HG03354 (cell line): ENCODE measurements around the gene METTL9.
"Not testable (repeated sequence)": the region's sequence is repeated elsewhere in the genome, so short reads cannot be mapped to it uniquely, and the experiment has no call there.

ENCODE experiments used
- ATAC-seq: cut with Tn5 transposase; IDR thresholded peaks from one replicate; pipeline ENCODE4 v1.9.1; 2021; ENCODE audit warnings: mild to moderate bottlenecking; ENCODE audit not compliant: unreplicated experiment, poor library complexity, severe bottlenecking

The METTL9 gene

DNA sequence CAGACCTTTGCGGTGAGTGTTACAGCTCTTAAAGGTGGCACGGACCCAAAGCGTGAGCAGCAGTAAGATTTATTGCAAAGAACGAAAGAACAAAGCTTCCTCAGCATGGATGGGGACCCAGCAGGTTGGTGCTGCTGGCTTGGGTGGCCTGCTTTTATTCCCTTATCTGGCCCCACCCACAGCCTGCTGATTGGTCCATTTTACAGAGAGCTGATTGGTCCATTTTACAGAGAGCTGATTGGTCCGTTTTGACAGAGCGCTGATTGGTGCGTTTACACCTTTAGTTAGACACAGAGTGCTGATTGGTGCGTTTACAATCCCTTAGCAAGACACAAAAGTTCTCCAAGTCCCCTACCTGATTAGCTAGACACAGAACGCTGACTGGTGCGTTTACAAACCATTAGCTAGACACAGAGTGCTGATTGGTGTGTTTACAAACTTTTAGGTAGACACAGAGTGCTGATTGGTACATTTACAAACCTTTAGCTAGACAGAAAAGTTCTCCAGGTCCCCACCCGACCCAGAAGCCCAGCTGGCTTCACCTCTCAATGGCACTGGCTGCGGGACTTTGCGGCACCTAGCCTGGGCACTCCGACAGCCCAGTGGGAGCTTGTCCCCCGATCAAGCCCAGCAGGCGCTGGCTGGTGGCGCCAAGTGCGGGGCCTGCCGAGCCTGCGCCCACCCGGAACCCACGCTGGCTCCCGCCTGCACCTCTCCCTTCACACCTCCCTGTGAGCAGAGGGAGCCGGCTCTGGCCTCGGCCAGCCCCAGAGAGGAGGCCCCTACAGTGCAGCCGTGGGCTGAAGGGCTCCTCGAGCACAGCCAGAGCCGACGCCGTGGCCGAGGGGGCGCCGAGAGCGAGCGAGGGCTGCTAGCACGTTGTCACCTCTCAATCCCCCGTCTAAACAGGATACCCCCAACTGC lies 30.5 kb downstream of the METTL9 start:
- not testable (repeated sequence) for ATAC-seq

DNA sequence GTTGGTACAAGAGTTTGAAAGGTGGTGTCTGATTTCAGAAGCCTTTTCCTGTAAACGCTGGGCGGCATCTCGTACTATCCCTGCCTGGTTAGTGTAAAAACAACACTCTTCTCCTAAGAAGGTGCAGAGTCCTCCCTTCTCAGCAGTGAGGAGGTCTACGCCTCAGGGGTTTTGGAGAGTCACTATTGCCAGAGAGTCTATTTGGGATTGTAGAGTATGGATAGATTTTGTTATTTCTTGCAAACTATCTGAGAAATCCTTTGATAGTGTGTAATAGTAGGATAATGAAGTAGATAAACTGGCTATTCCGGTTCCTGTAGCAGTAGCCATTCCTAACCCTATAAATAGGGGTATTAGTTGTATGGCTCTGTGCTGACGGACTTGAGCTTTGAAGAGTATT lies 31.5 kb downstream of the METTL9 start:
- ATAC-seq, result not testable (repeated sequence)

DNA sequence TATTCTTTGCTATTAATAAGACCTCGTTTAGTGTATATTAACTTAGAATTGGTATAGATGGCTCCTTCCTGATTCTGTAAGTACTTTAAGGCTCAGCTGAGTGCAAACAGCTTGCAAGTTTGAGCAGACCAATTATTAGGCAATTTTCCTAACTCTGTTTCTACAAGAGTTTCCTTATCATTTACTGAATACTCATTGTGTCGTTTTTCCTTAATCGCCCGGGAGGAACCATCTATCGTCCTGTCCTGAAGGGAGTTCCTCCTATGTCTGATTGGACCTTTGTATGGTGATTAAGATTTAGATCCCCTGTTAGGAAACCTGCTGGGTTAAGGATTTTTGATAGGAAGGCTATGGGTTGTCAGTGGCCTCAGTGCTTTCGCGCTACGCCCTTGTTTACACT lies 32.0 kb downstream of the METTL9 start:
- not testable (repeated sequence) for ATAC-seq

DNA sequence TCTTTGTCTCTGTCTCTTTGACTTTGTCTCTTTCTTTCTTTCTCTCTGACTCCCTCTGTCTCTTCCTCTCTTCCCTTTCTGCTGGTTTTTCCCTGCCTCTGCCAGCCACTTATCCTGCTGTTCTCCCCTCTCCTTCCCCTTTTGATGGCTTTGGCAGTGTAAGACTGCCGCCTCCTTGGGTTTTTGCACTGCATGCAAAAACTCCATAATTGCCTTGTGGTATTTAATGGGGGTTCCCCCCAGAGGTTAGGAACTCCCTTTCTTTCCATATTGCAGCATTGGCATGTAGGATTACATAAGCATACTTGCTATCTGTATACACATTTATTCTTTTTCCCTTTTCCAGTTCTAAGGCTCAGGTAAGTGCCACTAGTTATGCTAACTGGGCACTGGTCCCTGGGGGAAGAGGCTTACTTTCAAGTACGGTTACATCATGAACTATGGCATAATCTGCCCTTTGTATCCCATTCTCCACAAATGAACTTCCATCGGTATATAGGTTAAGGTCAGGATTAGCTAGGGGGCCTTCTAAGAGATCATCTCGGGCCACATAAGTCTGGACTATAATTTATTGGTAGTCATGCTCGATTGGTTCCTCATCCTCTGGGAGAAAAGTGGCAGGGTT lies 32.7 kb downstream of the METTL9 start:
- not testable (repeated sequence) for ATAC-seq

DNA sequence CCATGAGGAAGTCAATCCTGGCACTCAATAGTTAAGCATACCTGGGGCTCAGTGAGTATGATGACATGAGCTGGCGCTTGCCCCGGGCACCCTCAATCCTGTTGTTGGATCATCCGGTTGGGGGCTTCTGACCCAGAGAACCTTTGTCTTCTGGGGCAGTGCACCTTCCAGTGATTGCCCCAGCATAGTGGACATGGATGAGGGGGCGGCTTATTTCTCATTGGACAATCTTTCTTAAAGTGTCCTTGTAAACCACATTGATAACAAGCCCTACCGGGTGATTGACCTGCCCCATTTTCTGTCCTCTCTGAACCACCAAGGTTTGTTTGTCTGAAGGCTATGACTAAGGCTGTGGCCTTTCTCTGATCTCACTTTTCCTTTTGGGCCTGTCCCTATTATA lies 34.8 kb downstream of the METTL9 start:
- ATAC-seq, result no peak

DNA sequence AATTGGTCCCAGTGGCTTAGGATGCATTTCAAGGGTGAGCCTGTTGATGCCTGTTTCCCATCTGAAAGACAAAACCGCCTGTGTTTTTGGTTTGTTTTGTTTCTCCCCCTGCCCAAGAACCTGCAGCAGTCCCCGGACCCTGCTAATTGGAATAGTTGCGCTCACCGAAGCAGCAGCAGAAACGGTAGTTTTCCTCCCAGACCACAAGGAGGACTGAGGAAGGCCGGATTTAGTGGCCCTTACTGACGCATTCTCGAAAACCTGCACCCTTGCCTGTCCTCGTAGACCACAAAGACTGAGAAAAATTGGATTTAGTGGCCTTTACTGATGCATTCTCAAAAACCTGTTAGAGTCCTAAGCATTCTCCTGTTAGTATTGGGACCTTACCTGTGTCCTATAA lies 36.3 kb downstream of the METTL9 start:
- not testable (repeated sequence) for ATAC-seq

DNA sequence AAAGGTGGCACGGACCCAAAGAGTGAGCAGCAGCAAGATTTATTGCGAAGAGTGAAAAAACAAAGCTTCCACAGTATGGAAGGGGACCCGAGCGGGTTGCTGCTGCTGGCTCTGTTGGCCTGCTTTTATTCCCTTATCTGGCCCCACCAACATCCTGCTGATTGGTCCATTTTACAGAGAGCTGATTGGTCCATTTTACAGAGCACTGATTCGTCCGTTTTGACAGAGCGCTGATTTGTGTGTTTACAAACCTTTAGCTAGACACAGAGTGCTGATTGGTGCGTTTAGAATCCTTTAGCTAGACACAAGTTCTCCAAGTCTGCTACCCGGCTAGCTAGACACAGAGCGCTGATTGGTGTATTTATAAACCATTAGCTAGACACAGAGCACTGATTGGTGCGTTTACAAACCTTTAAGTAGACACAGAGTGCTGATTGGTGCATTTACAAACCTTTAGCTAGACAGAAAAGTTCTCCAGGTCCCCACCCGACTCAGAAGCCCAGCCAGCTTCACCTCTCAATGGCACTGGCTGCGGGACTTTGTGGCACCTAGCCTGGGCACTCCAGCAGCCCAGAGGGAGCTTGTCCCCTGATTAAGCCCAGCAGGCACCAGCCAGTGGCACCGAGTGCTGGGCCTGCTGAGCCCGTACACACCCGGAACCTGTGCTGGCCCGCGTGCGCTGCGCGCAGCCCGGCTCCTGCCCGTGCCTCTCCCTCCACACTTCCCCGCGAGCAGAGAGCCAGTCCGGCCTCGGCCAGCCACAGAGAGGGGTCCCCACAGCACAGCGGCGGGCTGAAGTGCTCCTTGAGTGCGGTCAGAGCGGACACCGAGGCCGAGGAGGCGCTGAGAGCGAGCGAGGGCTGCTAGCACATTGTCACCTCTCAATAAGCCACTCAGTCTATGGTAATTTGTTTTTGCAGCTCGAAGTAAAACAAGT lies 37.9 kb downstream of the METTL9 start:
- ATAC-seq, result no peak

DNA sequence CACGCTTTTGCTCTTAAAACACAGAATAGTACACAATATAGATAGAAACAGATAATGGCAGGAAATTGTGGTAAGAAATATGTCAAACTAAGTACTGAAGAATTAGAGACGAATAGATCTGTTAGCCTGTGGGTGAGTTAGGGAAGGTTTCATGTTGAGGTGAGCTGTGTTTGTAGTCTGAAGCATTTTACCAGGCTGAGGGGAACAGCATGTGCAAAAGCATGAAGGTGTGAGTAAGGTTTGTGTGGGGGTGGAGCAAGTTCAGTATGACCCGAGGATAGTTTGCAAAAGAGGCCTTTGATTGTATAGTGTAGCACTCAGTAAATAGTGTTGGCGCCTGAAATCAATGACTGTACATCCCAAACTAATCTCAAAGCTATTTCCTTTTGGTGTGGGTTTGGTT lies 39.2 kb downstream of the METTL9 start:
- ATAC-seq, result no peak

DNA sequence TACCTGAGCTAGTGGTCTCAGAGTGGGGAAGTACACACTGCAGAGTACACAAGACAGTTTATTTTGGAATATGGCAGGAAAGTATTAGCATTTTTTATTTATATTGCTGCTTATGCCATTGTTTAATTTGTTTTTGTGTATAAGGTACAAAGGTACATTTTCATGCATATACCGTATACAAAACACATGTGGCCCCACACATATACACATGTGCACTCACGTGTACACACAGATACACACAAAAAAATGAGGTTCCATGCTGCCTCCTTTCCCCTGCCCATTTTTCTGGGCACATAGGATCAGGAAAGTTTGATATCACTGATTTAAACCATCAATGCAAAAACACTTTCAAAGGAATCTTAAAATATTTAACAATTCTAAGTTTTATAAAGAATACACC lies 40.1 kb downstream of the METTL9 start:
- ATAC-seq, result no peak

DNA sequence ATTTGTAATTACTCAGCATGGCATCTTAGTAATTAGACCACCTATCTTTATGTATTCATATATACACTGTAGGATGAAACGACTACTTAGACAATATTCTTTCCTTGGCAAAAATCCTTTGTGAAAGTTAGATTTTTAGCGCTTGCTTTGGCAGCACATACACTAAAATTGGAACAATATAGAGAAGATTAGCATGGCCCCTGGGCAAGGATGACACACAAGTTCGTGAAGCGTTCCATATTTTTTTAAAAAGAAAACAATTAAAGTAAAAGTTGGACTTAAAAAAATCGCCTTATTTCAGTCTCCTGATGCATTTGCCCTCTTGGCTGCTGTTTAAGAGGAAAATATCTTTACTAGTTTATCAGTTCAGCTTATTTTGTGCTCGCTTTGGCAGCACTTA lies 42.5 kb downstream of the METTL9 start:
- ATAC-seq, result no peak

DNA sequence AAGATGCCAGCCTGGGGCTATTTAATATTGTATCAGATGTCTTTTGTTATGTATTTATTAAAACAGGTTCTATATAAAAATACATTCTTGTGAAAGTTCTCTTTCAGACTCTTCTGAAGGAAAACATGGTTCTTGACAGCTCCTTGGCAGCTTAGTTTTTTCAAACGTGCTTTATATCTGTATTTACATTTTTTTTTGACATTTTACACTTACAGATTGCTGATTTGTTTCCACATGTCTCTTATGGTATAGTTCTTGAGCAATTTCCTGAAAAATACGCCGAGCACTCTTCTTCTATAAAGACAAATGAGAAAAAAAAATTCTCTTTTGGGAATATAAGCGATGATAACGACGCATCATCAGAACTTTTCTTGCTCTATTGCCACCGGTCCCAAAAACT lies 43.5 kb downstream of the METTL9 start:
- no peak for ATAC-seq

DNA sequence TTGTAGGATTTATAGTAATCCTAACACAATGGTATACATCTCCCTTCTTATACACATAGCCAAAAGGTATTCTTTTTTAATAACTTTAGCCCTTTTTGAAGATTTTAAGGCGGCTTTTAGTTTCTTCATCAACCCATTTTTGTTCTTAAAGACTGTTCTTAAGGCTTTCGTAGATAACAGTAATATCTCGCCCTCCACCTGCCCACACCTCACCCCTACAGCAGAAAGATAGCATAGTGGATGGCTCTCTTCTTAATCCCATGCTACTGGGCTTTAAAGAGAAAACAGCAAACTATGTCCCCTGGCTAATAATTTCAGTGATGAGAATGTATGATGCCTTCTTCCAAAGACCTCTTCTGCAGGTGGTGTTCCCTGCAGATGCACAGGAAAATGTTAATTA lies 44.4 kb downstream of the METTL9 start:
- ATAC-seq, result no peak

DNA sequence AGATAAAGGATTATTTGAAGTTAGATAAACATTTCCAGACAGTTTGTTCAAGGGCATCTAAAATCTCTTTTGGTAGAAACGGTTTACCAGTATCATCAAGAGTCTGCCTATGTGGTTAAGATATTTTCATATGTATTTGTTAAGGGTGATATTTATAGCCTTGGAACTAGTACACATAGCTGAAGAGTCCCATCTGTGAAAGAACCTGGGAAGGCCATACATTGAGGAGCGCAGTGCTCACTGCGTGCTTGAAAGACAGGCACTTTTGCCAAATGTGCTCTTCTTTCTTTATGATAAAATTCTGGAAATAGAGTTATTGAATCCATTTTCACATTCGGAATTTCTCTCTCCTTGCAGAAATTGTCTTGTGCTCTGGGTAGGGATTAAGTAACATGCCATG lies 45.3 kb downstream of the METTL9 start:
- ATAC-seq, result no peak

DNA sequence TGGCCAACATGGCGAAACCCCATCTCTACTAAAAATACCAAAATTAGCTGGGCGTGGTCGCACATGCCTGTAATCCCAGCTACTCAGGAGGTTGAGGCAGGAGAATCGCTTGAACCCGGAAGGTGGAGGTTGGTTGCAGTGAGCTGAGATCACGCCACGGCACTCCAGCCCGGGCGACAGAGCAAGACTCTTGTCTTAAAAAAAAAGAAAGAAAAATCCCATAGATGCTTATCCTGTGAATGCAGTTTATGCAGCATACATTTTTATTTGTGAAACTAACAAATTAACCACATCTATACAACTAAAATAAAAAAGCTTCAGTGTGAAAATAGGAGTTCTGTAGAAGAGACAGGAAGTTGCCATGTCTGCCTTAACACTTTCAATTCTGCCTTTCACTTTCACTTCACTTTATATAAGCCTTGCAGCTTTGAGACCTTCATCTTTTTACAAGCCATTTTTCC lies 45.9 kb downstream of the METTL9 start:
- peak; percentile 34 for ATAC-seq

DNA sequence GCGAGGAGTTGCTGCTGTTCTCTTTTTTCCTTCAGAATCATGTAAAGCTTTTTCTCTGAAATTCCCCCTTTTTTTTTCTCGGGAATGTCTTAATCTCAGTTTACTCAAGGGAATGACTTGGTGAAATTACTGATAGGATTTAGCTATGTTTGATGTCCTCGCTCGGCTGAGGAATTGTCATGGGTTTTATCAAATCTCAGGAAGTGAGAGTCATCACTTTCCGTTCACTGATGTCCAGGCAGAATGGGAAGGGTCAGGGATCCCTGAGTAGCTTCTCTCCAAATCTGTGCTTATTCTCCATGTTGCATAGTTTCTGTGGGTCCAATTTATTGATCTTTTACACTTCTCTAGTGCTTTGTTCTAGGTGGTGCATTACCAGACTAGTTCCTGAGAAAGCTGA lies 46.7 kb downstream of the METTL9 start:
- ATAC-seq, result no peak

DNA sequence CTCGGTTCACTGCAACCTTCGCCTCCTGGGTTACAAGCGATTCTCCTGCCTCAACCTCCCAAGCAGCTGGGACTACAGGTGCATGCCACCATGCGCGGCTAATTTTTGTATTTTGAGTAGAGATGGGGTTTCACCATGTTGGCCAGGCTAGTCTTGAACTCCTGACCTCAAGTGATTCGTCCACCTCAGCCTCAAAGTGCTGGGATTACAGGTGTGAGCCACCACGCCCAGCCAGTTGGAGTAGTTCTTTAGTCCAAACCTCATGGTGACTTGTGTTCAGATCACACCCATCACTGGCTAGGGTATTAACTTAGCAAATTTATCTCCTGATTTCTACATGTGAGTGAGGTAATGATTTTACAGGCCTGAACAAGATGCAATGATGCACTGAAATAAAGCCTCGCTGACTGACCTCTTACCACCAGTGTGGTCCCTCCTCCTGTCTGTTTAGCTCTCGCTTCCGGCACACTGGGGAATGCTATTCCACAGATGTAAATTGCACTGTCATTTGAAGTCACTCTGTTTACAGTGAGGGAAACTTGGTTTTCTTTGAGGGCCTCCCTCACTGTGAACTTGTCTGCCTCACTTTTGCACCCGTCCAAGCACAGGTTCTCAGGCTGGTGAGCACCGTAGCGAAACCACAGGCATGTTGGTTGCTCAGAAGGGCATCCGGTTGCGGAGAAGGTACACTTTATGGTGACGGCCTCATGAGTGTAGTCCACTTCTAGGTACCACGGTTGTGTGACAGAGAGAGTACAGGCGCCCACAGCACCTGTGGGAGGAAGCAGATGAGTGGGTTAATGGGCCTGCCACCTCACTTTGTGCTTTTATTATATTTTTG lies 47.6 kb downstream of the METTL9 start:
- ATAC-seq, result peak; percentile 92

DNA sequence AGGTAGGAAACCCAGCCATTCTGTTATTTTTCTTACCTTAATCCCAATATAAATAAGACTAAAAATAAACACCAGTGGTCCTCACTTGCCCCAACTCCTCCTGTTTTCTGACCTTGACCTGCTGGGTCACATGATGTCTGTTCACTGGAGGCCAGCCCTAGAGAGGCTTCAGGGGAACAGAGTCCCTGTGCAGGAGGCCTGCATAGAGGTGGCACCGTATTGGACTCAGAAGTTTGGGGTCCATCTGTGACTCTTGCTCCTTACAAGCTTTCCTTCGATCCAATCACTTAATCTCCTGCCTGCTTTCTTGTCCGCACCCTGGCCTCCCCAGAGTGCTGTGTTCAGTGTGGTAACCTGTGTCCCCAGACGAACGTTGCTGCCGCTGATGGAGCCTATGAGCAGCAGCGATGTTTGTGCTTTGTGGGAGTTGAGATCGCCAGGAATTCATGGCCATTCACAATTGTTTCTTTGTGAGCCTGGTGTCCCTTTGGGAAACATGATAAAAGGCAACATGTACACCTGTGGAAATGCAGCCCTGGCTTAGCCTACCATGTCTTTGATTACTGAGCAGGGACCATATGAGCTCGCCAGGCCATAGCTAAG lies 48.3 kb downstream of the METTL9 start:
- ATAC-seq, result peak; percentile 10

DNA sequence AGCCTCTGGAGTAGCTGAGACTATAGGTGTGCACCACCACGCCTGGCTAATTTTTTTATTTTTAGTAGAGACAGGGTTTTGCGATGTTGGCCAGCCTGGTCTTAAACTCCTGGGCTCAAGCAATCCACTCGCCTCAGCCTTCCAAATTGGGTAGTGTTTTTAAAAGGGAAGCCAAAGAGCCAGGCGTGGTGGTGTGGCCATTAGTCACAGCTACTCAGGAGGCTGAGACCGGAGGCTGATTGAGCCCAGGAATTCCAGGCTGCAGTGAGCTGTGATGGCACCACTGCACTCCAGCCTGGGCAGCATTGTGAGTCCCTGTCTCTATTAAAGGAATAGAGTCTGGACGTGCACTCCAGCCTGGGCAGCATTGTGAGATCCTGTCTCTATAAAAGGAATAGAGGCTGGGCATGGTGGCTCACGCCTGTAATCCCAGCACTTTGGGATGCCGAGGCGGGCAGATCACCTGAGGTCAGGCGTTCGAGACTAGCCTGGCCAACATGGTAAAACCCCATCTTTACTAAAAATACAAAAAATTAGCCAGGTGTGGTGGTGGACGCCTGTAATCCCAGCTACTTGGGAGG lies 50.5 kb downstream of the METTL9 start:
- not testable (repeated sequence) for ATAC-seq
